ENCODE measurements around the gene AGAP1. TPM values are rescaled to one million over a fixed set of nuclear protein-coding genes. Genes with fewer than 3 reads are reported as not detected.

AGAP1 gene
- polyA plus RNA-seq, 2 of the 4 experiments (the other 2 are of a cell fraction): 20.2 to 21.9 TPM

DNA sequence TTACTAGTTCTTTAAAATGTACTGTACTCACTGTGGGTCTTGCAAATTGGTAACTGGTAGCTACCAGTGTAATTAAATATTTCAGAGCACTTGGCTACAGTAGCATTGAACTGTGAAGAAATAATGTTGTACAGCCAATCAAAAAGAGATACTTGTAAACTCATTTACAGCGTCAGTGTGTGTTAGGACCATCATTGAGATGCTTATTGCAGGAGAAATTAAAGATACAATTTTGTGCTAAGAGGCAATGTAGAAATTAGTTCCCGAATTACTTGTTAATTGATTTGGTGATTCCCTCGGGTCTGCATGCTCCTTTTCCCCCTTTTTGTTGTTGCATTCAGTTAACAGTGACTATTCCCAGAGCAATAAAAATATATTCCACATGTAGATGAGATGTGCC lies 330.5 kb downstream of the AGAP1 start:
- Histone ChIP-seq H3K27ac (no peak overlapping the region), H3K9me3 (no peaks in the 10 kb centered on the region), H3K4me1 (peaks cover 13% of the 10 kb centered on the region), H3K4me3 (no peak overlapping the region), H3K4me2 (no peak overlapping the region)
- CTCF ChIA-PET: interaction anchor here (1.4 kb wide), 1 partner anchor 356 kb away, joined by 4 read pairs; no protein-coding TSS in a partner anchor
- 95% methylated on average over 3 of the region's 3 CpGs for WGBS (ENCODE audit: missing lambda C conversion rate)
- POLR2A ChIA-PET: no interaction called here
- FAIRE-seq: no peak
- DNase-seq (ENCODE audit: low read depth in 1 of 2, low spot score in 1 of 2): no peak
- no peak for ATAC-seq
- TF ChIP-seq HDAC2 (IDR thresholded peaks at IDR 0.05) (no peak), CBX8 (IDR thresholded peaks at IDR 0.05) (no peak), JUN (IDR thresholded peaks at IDR 0.05) (no peak), EHF (CRISPR knock-in tag; IDR thresholded peaks at IDR 0.05) (no peak)

DNA sequence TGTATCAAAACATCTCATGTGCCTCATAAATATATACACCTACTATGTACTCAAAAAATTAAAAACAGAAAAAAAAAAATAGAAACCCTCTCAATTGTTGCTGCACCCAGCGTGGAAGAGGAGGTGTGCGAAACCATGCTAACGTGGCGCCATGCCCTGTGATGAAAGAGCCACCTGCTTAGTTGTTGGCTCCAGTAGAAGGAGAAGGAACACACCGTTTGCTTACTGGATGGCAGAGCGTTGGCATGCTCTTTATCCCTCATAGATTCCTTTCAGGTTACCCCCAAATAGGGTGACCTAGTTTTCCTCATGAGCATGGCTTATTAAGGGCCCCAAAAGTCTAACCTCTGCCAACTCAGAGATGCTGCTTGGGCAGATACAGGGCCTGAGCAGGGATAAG lies 332.1 kb downstream of the AGAP1 start:
- FAIRE-seq (no peak), ATAC-seq (no peak), DNase-seq (ENCODE audit: low read depth in 1 of 2, low spot score in 1 of 2) (no peak)
- Histone ChIP-seq H3K4me2 (no peak overlapping the region), H3K4me1 (peaks cover 13% of the 10 kb centered on the region), H3K9me3 (no peaks in the 10 kb centered on the region), H3K4me3 (no peak overlapping the region), H3K27ac (no peak overlapping the region)
- ChIA-PET CTCF (no interaction called here), POLR2A (no interaction called here)
- 92% methylated on average over 6 of the region's 6 CpGs for WGBS (ENCODE audit: missing lambda C conversion rate)
- TF ChIP-seq, protein P1, sequence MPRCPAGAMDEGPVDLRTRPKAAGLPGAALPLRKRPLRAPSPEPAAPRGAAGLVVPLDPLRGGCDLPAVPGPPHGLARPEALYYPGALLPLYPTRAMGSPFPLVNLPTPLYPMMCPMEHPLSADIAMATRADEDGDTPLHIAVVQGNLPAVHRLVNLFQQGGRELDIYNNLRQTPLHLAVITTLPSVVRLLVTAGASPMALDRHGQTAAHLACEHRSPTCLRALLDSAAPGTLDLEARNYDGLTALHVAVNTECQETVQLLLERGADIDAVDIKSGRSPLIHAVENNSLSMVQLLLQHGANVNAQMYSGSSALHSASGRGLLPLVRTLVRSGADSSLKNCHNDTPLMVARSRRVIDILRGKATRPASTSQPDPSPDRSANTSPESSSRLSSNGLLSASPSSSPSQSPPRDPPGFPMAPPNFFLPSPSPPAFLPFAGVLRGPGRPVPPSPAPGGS (IDR thresholded peaks at IDR 0.05): no peak
- TF ChIP-seq CHD2 (IDR thresholded peaks at IDR 0.05; ENCODE audit: low read length, partially characterized antibody): no peak
- TF ChIP-seq RFX5 (IDR thresholded peaks at IDR 0.05): no peak
- TF ChIP-seq SMC3 (IDR thresholded peaks at IDR 0.05): no peak
- no peak for TF ChIP-seq RARB (CRISPR knock-in tag; IDR thresholded peaks at IDR 0.05)
- TF ChIP-seq HOXB13 (CRISPR knock-in tag; IDR thresholded peaks at IDR 0.05; ENCODE audit: low read depth): no peak
- TF ChIP-seq KDM5A (IDR thresholded peaks at IDR 0.05): no peak
- TF ChIP-seq, protein P2, sequence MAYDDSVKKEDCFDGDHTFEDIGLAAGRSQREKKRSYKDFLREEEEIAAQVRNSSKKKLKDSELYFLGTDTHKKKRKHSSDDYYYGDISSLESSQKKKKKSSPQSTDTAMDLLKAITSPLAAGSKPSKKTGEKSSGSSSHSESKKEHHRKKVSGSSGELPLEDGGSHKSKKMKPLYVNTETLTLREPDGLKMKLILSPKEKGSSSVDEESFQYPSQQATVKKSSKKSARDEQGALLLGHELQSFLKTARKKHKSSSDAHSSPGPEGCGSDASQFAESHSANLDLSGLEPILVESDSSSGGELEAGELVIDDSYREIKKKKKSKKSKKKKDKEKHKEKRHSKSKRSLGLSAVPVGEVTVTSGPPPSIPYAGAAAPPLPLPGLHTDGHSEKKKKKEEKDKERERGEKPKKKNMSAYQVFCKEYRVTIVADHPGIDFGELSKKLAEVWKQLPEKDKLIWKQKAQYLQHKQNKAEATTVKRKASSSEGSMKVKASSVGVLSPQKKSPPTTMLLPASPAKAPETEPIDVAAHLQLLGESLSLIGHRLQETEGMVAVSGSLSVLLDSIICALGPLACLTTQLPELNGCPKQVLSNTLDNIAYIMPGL (CRISPR knock-in tag; IDR thresholded peaks at IDR 0.05; ENCODE audit: borderline replicate concordance): no peak

DNA sequence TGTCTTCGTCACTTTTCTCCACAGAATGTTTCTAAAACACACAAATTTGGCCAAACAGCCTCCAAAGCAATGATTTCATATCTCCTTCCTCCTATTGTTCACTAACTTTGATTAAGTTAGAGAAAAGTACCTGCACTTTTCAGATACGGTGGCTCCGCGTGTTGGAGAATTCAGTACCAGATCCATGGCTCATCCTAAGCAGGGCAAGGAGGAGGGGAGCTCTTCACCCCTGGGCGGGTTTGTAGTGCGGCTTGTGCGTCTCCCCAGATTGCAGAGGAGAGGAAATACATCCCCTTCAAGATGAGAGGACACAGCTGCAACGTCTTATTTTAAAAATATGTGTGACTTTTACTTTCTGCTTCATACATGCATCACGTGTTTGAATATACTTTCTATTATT lies 333.0 kb downstream of the AGAP1 start:
- WGBS (ENCODE audit: missing lambda C conversion rate): 96% methylated on average over 9 of the region's 9 CpGs
- no peaks in the 10 kb centered on the region for H3K9me3 ChIP-seq
- TF ChIP-seq, protein P3, sequence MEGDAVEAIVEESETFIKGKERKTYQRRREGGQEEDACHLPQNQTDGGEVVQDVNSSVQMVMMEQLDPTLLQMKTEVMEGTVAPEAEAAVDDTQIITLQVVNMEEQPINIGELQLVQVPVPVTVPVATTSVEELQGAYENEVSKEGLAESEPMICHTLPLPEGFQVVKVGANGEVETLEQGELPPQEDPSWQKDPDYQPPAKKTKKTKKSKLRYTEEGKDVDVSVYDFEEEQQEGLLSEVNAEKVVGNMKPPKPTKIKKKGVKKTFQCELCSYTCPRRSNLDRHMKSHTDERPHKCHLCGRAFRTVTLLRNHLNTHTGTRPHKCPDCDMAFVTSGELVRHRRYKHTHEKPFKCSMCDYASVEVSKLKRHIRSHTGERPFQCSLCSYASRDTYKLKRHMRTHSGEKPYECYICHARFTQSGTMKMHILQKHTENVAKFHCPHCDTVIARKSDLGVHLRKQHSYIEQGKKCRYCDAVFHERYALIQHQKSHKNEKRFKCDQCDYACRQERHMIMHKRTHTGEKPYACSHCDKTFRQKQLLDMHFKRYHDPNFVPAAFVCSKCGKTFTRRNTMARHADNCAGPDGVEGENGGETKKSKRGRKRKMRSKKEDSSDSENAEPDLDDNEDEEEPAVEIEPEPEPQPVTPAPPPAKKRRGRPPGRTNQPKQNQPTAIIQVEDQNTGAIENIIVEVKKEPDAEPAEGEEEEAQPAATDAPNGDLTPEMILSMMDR (IDR thresholded peaks at IDR 0.05): no peak
- TF ChIP-seq MAFK (IDR thresholded peaks at IDR 0.05; ENCODE audit: partially characterized antibody) (no peak), KDM1A (IDR thresholded peaks at IDR 0.05; ENCODE audit: low read depth) (no peak), TFCP2L1 (CRISPR knock-in tag; IDR thresholded peaks at IDR 0.05) (no peak), CEBPB (IDR thresholded peaks at IDR 0.05) (no peak), NR3C1 (IDR thresholded peaks at IDR 0.05) (no peak)
- TF ChIP-seq, protein P4, sequence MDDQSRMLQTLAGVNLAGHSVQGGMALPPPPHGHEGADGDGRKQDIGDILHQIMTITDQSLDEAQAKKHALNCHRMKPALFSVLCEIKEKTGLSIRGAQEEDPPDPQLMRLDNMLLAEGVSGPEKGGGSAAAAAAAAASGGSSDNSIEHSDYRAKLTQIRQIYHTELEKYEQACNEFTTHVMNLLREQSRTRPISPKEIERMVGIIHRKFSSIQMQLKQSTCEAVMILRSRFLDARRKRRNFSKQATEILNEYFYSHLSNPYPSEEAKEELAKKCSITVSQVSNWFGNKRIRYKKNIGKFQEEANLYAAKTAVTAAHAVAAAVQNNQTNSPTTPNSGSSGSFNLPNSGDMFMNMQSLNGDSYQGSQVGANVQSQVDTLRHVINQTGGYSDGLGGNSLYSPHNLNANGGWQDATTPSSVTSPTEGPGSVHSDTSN (IDR thresholded peaks at IDR 0.05): no peak
- no peak overlapping the region; a peak in 1 of 6 replicates for H3K27ac ChIP-seq
- peaks cover 13% of the 10 kb centered on the region for H3K4me1 ChIP-seq
- ATAC-seq (no peak), DNase-seq (ENCODE audit: low read depth in 1 of 2, low spot score in 1 of 2) (no peak), FAIRE-seq (no peak)
- ChIA-PET CTCF (interaction anchor here (1.0 kb wide), 1 partner anchor 11 kb away, joined by 3 read pairs; no protein-coding TSS in a partner anchor), POLR2A (no interaction called here)
- H3K4me2 ChIP-seq: peak overlapping the region; percentile 22; the same call in 1 of the 3 replicates
- H3K4me3 ChIP-seq: no peak overlapping the region

Measured in A549 (cell line).